Measurements from ENCODE around the gene CCDC74A.
"Not testable (repeated sequence)": the region's sequence is repeated elsewhere in the genome, so short reads cannot be mapped to it uniquely, and the experiment has no call there.

GRCh38 chr2:131528981-131529863 lies 1.5 kb downstream of the CCDC74A start:
- TF ChIP-seq SP1 (IDR thresholded peaks at IDR 0.05); FOXA1 (IDR thresholded peaks at IDR 0.05); ARNT (IDR thresholded peaks at IDR 0.05); LEF1 (IDR thresholded peaks at IDR 0.05; ENCODE audit: borderline replicate concordance); HDGF (IDR thresholded peaks at IDR 0.05; ENCODE audit: borderline replicate concordance): not testable (repeated sequence)
